Jurkat, Clone E6-1 (cell line): Measurements from ENCODE around the gene RASSF3. TPM values are rescaled to one million over a fixed set of nuclear protein-coding genes. Genes with fewer than 3 reads are reported as not detected.
A peak's percentile ranks its signal among the peaks of the same experiment; 100 is the strongest.
"Not testable (repeated sequence)": the region's sequence is repeated elsewhere in the genome, so short reads cannot be mapped to it uniquely, and the experiment has no call there.

Experiments
- DNase-seq: peaks from one replicate; pipeline ENCODE4 v3.0.0-alpha.2; 2011; ENCODE audit warnings: low read depth, low spot score
- H3K4me3 ChIP-seq: 2 replicates; pipeline ENCODE4 v1.5.1; 2011; ENCODE audit warnings: mild to moderate bottlenecking, low read length, control low read depth, moderate library complexity
- polyA plus RNA-seq: library from polyadenylated mRNA; unstranded; fragments of >200 nt; gene quantifications from one replicate; pipeline ENCODE4 v1.2.1, GENCODE V29; 2012; ENCODE audit warnings: missing spikeins; ENCODE audit not compliant: insufficient read length, insufficient read depth

Gene RASSF3, protein sequence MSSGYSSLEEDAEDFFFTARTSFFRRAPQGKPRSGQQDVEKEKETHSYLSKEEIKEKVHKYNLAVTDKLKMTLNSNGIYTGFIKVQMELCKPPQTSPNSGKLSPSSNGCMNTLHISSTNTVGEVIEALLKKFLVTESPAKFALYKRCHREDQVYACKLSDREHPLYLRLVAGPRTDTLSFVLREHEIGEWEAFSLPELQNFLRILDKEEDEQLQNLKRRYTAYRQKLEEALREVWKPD
- 7.7 TPM for polyA plus RNA-seq

DNA sequence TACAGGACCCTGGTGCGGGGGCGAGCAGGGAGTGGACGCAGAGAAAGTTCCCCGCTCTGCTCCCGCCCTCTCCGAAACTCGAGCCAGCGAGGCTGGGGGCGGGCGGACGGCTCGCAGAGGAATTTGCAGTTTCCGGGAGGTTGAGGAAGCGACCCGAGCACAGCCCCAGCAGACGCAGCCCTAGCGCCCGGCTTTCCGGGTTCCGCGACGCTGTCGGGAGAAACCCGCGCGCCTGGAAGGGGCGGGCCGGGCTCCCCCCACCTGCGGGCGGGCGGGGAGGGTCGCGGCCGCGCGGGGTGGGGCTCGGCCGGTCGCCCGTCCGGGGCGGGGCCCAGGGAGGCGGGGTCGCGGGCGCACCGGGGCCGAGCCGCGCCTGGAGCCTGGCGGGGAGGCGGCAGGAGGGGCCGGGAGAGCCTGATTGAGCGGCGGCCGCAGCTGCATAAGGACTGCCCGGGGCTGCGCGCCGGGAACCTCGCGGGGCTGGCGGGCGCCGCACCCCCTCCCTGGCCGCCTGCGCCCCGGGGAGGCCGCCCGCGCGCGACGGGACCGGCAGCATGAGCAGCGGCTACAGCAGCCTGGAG lies at the start of gene RASSF3:
Gene RASSF3, plus strand, starts transcription at position 417 of the 581 bp plus-strand sequence. Its CDS starts 138 bp downstream, at position 555.
- DNase-seq: peak; percentile 81
- H3K4me3 ChIP-seq: peak within 1 kb of the TSS; percentile 82

- H3K4me3 ChIP-seq: no peak overlapping the region
- no peak for DNase-seq
Observed at GRCh38 chr12:64561302-64562136, 48.8 kb upstream of the RASSF3 start.

- no peak overlapping the region for H3K4me3 ChIP-seq
- DNase-seq: no peak
Observed at GRCh38 chr12:64566122-64566521, 44.2 kb upstream of the RASSF3 start.

DNA sequence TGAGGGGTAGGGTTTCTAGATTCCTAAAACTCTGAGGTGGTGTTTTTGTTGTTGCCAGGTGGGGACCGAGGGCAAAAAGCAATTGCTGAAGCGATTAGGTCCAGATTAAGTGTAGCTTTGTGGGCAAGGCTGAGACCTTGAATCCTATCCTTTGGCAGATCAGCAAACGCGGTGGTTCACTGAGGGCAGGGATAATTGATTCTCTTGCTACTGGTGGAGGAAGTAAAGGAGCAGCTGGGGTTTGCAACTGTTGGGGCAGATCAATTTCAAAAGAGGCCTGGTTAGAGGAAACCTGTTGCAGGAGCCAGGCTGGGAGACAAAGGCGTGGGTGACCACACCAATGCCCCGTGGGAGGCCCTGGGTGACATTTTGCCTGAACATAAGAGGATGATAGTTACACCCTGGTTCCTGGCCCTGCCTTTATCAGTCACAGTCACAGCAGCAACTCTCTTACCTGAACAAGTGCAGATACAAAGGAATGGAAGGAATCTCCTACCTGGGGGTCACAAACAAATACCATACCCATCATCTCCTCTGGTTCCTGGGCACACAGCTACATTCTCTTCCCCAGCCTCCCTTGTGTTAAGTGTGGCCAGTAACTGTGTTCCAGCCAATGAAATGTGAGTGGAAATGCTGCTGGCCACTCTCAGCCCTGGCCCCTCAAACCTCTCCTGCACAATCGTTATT lies 43.3 kb upstream of the RASSF3 start:
- DNase-seq: peak; percentile 73
- H3K4me3 ChIP-seq: no peak overlapping the region

- no peak overlapping the region for H3K4me3 ChIP-seq
Observed at GRCh38 chr12:64567570-64567969, 42.7 kb upstream of the RASSF3 start.

DNA sequence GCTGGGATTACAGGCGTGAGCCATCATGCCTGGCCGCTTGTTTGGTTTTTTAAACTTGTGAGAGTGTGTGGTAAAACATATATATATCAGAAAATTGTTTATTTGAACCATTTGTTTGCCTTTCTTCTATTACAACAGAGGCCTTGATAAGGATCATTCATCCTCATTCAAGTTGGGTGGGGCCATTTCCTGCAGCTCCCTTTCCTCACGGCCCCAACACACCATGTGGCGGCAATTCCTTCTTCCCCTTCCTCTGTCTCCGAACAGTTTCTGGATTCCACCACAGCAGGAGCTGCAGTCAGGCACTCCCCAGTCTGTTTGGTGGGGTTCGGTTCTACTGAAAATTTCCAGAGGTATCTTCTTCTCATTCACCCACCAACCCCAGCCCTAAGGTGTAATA lies 42.0 kb upstream of the RASSF3 start:
- DNase-seq: no peak
- H3K4me3 ChIP-seq: no peak overlapping the region

More at GRCh38 chr12:64567570-64567969, 42.7 kb upstream of the RASSF3 start:
- DNase-seq: no peak

GRCh38 chr12:64569923-64570691 lies 40.2 kb upstream of the RASSF3 start:
- DNase-seq: no peak
- H3K4me3 ChIP-seq: no peak overlapping the region

GRCh38 chr12:64571411-64571810 lies 38.9 kb upstream of the RASSF3 start:
- DNase-seq: peak; percentile 79

GRCh38 chr12:64572241-64572640 lies 38.1 kb upstream of the RASSF3 start:
- no peak for DNase-seq
- H3K4me3 ChIP-seq: no peak overlapping the region

More at GRCh38 chr12:64571411-64571810, 38.9 kb upstream of the RASSF3 start:
- no peak overlapping the region for H3K4me3 ChIP-seq

DNA sequence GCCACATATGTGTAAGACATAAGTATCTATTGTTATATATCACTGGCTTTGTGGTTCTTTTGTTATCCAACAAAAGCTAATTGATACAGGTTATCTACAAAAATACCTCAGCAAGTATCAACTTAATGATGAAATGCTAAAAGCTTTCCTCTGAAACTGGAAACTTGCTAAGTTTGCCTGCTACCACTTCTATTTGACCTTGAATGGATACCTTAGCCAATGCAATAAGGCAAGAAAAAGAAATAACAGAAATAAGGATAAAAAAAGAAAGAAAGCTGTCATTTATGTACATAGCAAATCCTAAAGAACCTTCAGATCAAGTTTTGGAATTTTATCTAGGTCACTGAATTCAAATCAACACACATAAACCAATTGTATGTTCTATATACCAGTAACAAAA lies 35.5 kb upstream of the RASSF3 start:
- no peak for DNase-seq
- H3K4me3 ChIP-seq: no peak overlapping the region

- no peak for DNase-seq
- no peak overlapping the region for H3K4me3 ChIP-seq
Observed at GRCh38 chr12:64577046-64577445, 33.2 kb upstream of the RASSF3 start.

DNA sequence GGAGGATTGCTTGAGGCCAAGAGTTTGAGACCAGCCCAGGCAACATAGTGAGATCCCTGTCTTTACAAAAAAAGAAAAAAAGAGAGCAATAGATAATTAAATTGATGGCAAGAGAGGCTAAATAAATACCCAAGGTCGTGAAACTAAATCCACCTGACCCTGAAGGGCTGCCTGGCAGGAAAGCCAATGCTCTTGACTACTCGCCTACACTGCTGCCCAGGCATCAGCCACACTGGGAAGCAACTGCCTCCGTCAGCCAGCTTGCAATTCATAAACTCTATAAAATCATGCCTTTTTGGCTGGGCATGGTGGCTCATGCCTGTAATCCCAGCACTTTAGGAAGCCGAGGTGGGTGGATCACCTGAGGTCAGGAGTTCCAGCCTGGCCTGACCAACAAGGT lies 31.7 kb upstream of the RASSF3 start:
- no peak overlapping the region for H3K4me3 ChIP-seq
- DNase-seq: no peak

GRCh38 chr12:64580681-64581080 lies 29.6 kb upstream of the RASSF3 start:
- no peak overlapping the region for H3K4me3 ChIP-seq
- DNase-seq: no peak

GRCh38 chr12:64582114-64582513 lies 28.2 kb upstream of the RASSF3 start:
- H3K4me3 ChIP-seq: no peak overlapping the region
- DNase-seq: no peak

DNA sequence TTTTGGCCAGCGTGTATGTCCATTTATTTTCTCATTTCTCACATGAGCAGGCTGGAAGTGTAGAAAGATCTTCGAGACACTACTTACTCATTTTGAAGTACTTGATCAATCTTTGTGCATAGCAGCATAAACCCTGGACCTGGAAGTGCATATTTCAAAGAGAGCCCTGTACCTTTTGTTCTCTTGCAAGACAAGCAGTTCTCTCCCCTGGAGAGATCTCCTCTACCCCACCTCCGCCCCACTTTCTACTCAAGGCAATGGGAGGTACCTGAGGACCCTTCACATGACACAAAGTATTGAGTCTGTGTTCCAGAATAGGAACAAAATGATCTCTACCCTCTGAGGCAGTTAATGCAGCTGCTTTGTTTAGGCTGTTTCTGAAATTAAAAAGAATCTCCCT lies 27.4 kb upstream of the RASSF3 start:
- no peak for DNase-seq
- no peak overlapping the region for H3K4me3 ChIP-seq

GRCh38 chr12:64583395-64583770 lies 26.9 kb upstream of the RASSF3 start:
- H3K4me3 ChIP-seq, DNase-seq: not testable (repeated sequence)

- no peak for DNase-seq
- no peak overlapping the region for H3K4me3 ChIP-seq
Observed at GRCh38 chr12:64583771-64584421, 26.4 kb upstream of the RASSF3 start.

- H3K4me3 ChIP-seq: no peak overlapping the region
Observed at GRCh38 chr12:64585104-64585503, 25.2 kb upstream of the RASSF3 start.

More at GRCh38 chr12:64585104-64585503, 25.2 kb upstream of the RASSF3 start:
- DNase-seq: no peak
